ENCODE results near the gene SLF2.
A peak's percentile ranks its signal among the peaks of the same experiment; 100 is the strongest.

The SLF2 gene

DNA sequence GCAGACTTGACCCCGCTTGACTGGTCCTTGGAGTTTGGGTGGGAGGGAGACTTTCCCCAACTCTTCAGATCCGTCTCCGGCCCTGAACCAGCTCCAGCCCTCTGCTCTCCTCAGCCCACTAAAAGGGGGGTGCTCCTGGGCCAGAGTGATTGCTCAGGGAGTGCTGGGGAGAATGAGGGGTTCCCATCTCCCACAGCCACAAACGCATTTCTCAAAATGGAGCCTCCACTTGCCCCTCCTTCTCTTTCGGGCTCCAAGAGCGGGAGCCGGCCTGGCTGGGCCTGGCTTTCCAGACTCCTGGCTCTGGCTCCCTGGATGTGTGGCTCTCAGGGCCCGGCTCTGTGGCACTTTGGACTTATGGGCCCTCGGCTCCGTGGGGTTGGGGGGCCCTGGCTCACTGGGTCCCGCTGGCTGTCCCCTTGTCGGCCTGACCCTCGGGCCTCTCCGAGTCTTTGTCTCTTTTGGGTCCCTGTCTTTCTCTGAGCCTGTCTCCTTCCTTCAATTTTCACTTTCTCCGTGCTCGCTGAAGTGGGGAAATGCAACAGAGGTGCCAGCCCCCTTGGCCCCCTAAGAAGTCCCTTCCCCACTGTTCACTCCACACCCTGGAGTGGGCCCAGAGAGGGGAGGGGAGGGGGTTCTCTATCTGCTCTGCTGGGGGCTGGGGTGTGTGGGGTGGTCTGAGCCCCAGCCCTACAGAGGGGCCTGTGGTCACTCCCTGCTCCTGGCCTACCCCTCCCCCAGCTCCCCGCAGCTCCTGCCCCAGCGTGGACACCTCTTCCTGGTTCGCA lies 87.6 kb downstream of the SLF2 start:
- no peak for DNase-seq (ENCODE audit: low spot score)

DNA sequence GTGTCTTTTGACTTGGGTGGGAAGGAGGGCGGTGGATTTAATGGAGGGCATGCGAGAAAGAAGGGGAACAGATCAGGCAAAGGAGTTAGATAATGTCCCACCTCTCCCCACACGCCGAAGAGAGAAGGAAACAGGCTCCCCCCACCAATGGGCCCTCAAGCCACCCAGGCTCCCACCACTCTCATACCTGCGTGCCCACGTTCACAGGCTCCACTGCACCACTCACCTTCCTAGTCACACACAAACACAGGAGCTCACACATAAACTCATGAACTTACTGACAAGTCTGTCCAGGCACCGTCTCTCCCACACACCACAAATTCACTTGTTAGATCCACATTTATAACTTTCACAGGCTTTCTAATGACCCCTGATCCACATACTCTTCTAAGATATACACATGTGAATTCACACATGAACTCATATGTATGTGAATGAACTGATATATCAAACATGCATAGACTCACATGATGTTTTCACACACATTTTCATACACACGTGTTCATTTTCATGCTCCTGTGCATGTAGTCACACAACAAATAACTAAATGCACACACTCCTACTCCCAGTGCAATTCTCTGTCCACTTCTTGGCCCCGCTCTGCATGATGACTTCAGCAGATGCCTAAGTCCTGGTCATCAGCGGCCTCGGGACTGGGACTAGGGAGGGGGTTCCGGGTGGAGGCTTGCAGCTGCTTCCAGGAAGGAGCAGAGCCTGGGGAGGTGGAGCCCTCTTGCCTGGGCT lies 88.3 kb downstream of the SLF2 start:
- no peak for DNase-seq (ENCODE audit: low spot score)

DNA sequence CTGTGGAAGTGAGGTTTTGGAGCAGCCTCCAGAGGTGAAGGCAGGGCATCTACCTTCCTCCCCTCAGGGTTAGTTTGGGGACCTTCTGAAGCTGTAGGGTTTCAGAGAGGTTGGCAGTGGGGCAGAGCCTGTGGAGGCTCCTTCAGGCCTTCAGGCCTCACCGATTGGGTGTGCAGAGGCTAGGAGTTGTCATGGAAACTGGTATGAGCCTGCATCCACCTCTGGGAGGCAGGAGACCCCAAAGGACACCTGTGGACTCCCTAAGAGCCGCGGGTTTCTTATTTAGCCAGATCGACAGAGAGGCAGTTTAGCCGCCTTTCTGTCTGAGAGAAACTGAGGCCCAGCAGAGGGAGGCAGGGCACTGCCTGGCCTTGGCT lies 88.9 kb downstream of the SLF2 start:
- DNase-seq (ENCODE audit: low spot score) = no peak

GRCh38 chr10:101002456-101002855 lies 89.7 kb downstream of the SLF2 start:
- no peak for DNase-seq (ENCODE audit: low spot score)

DNA sequence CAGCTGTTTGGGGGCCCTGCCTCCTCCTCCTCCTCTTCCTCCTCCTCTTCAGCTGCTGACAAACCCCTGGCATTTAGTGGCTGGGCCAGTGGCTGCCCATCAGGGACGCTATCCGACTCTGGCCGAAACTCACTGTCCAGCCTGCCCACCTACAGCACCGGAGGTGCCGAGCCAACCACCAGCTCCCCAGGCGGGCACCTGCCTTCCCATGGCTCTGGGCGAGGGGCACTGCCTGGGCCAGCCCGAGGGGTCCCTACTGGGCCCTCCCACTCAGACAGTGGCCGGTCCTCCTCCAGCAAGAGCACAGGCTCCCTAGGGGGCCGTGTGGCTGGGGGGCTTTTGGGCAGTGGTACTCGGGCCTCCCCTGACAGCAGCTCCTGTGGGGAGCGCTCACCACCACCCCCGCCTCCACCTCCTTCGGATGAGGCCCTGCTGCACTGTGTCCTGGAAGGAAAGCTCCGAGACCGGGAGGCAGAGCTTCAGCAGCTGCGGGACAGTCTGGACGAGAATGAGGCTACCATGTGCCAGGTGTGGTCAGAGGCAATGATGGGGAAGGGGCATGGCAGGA lies 91.0 kb downstream of the SLF2 start:
- no peak for DNase-seq (ENCODE audit: low spot score)

DNA sequence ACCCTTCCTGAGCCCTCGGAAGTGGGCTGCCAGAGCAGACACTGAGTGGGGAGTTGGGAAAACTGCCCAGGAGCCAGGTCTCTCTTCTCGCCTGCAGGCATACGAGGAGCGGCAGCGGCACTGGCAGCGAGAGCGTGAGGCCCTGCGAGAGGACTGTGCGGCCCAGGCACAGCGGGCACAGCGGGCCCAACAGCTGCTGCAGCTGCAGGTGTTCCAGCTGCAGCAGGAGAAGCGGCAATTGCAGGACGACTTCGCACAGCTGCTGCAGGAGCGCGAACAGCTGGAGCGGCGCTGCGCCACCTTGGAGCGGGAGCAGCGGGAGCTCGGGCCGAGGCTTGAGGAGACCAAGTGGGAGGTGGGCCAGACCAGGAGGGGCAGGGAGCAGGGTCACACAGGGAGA lies 92.6 kb downstream of the SLF2 start:
- no peak for DNase-seq (ENCODE audit: low spot score)

- DNase-seq (ENCODE audit: low spot score) = no peak
Measured at GRCh38 chr10:101005869-101006567, 93.3 kb downstream of the SLF2 start.

DNA sequence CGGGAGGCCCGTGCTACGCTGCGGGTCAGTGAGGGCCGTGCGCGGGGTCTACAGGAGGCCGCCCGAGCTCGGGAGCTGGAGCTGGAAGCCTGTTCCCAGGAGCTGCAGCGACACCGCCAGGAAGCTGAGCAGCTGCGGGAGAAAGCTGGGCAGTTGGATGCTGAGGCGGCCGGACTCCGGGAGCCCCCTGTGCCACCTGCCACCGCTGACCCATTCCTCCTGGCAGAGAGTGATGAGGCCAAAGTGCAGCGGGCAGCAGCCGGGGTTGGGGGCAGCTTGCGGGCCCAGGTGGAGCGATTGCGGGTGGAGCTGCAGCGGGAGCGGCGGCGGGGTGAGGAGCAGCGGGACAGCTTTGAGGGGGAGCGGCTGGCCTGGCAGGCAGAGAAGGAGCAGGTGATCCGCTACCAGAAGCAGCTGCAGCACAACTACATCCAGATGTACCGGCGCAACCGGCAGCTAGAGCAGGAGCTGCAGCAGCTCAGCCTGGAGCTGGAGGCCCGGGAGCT lies 93.9 kb downstream of the SLF2 start:
- DNase-seq (ENCODE audit: low spot score) = peak; percentile 71

DNA sequence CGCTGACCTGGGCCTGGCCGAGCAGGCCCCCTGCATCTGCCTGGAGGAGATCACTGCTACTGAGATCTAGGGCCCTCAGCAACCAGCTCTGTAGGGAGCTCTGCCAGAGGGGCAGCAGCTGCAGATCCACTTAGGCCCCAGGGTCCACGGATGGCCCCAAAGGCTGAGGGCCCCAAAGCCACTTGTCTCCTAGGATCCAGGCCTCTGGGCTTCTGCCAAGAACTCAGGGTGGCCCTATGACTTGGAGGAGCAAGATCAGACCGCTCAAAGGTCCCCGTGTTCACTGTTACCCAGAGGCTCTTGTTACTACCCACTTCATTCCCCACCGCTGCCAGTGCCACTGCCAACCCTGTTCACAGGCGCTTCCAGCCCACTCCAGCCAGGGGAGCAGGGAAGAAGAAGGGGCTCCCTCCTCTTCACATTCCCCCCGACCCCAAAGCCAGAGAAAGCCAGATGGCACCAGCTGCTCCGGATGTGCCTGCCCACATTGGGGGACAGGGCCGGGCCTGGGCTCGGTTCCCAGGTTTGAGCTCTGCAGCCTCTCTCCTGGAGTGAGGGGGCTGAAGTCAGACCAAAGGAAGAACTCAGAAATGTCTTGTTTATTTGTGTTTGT lies 94.4 kb downstream of the SLF2 start:
- no peak for DNase-seq (ENCODE audit: low spot score)

DNA sequence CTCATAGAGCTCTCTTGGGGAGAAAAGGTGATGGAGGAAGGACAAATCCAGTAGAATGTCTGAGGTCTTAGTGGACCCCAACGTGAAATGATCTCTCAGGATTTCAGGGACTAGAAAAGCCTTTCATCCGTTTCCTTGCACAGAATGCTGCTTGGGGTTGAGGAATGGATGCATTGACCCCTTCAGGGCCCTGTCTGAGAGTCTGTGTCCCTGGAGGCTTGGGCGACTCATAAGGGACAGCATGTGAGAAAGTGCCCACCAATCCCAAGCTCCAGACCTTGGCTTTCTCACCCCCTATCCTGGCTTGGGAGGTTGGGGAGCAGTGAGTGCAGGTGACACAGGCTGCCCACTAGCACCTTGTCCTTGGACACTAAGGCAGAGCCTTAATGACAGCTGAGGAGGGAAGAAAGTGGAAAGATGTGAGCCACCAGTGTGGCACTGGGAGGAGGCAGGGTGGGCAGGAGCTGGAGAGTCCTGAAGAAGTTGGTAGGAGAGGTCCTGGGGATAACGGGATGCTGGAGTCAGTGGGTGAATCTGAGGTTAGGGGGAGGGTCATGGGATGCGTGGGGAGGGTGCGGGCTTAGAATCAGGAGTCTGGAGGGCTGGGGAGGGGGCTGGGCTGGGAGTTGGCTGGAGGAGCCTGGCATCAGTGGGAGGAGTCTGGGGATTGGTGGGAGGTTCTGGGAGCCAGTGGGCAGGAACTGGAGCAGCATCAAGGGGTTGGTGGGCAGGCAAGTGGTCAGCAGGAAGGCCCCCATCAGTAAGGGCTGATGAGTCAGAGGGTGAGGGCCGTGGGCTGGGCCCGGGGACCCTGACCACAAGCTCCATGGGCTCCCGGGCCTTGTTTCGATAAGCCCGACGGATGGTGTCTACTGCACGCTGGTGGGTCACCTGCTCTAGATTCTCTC lies 95.4 kb downstream of the SLF2 start:
- DNase-seq (ENCODE audit: low spot score) = no peak

GRCh38 chr10:101008823-101009423 lies 96.2 kb downstream of the SLF2 start:
- DNase-seq (ENCODE audit: low spot score) = no peak

DNA sequence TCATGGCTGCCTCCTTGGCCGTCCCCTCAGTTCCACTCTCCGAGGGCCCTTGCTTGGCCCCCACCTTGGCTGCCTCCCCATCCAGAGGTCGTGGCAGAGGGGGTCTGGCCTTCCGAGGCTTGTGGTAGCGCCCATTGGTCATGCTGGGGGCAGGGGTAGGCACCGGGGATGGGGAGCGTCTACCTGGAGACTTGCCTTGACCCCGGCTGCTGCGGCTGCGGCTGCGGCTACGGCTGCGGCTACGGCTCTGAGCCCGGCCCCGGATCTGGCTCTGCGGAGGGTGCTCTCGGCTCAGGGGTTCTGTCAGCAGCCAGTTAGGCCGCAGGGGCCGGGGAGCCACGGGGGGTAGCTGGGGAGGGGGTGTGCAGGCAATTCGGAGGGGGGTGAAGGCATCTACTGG lies 97.6 kb downstream of the SLF2 start:
- DNase-seq (ENCODE audit: low spot score) = no peak

DNA sequence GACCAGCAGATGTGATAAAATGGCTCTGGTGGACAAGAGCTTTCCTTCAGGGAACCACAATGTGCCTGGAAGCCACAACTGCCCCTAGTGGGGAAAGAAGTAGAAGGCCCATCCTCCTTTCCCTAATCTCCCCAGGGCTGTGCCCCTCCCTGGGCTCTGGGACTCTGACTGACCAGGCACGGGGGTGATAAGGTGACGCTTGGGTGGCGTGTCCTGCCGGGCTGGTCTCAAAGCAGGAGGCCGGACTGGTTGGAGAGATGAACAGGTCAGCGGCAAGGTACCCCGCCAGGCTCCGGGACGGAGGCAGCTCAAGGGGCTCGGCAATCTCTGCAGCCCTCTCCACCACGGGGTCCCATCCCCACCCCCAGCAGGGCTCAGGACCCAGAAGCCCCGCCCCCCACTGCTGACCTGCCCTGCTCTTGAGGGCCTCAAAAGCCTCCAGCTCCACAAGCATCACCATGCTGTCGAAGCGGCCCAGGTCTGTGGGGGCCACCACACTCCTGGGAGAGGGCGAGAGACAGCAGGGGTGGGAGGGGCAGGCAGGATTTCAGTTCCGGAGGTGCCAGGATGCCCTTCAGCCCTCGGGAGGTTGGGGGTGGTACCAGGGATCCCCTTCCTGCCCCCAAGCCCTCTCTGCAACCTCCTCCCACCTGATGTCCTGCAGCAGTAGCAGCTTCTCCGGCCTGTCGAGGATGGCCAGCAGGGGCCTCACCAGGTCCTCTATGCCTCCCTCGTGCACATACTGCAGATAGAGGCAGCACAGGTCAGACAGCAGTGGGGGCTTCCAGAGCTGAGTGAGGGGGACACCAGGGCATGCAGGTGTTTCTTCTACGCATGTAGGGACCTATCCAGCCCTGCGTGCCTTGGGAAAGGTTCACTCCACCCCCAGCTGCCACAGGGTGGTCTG lies 99.0 kb downstream of the SLF2 start:
- DNase-seq (ENCODE audit: low spot score) = peak; percentile 73

- DNase-seq (ENCODE audit: low spot score) = peak; percentile 94
Measured at GRCh38 chr10:101012525-101013364, 100.0 kb downstream of the SLF2 start.

DNA sequence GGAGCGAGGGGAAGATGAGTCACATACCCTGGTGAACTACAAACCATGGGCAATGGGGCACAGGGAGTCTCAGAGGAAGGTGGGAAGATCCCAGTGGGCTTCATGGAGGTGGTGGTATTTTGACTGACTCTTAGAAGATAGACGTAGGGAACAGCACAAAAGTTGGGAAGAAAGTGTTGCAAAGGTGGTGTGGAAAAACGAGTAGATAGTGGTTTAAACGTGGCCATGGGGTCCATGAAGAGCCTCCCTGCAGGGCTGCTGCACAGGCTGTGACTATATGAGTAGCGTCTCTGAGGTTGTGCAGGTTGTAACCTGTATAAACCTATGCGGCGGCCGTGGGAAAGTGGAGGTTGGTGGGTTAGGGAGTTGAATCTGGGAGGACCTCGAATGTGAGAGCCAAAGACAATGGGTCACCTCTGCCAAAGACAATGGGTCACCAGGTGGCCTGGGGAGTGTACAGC lies 100.6 kb downstream of the SLF2 start:
- DNase-seq (ENCODE audit: low spot score) = no peak

DNA sequence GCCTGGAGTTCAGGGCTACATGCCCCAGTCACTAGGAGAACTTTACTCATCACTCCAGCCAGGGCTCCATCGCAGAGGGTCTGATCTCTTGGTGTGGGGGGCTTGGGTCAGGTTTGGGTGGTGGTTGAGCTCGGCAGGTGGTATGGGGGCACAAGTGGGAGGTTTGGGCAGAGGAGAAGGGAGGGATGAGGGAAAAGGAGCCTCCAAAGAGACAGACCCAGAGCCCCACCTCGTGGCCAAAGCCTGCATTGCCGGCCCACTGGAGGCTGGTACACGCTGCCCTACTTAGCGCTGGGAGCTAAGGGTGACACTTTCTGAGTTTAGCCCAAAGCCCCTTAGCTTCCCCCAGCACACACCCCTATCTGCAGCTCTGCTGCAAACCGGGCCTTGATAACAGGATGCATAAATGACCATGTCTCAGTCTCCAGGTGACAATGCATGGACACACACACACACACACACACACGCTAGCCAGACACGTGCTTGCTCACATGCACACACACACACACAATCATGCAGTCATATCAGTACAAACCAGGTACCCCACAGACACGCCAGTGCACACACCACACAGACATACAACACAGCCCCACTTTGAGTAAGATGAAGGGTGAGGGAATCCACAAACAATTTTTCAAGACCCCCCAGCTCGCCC lies 101.6 kb downstream of the SLF2 start:
- peak; percentile 82 for DNase-seq (ENCODE audit: low spot score)

Data from cerebellar cortex (tissue), 1 donor.